NCI-H1417 (cell line): ENCODE data around the gene HSDL1.

Experiments used
- DNase-seq, 3 experiments: peaks; one replicate each; lab custom pipeline; 2025; lab: John Stamatoyannopoulos, UW

Gene HSDL1

GRCh38 chr16:84144859-84145639, at the start of gene HSDL1, which contains the start of gene DNAAF1:
Gene HSDL1 (minus strand): TSS chr16:84145177. CDS start chr16:84131321, 13,856 bp downstream.
Gene DNAAF1 (plus strand): TSS chr16:84145308. CDS start chr16:84145441, 133 bp downstream.
- DNase-seq: peak; percentile 88 to 92 (median 90)

- DNase-seq: no peak
These were observed 49.0 kb upstream of the HSDL1 start for GRCh38 chr16:84194018-84194417.

- no peak for DNase-seq
These were observed 48.5 kb upstream of the HSDL1 start for GRCh38 chr16:84193480-84193879.

GRCh38 chr16:84191466-84191865, 46.5 kb upstream of the HSDL1 start:
- no peak for DNase-seq

- DNase-seq: no peak
These were observed 45.9 kb upstream of the HSDL1 start, which contains the start of gene ADAD2 for GRCh38 chr16:84190731-84191388. Gene ADAD2 (plus strand): TSS chr16:84191157. CDS start chr16:84191231, 74 bp downstream.

DNA sequence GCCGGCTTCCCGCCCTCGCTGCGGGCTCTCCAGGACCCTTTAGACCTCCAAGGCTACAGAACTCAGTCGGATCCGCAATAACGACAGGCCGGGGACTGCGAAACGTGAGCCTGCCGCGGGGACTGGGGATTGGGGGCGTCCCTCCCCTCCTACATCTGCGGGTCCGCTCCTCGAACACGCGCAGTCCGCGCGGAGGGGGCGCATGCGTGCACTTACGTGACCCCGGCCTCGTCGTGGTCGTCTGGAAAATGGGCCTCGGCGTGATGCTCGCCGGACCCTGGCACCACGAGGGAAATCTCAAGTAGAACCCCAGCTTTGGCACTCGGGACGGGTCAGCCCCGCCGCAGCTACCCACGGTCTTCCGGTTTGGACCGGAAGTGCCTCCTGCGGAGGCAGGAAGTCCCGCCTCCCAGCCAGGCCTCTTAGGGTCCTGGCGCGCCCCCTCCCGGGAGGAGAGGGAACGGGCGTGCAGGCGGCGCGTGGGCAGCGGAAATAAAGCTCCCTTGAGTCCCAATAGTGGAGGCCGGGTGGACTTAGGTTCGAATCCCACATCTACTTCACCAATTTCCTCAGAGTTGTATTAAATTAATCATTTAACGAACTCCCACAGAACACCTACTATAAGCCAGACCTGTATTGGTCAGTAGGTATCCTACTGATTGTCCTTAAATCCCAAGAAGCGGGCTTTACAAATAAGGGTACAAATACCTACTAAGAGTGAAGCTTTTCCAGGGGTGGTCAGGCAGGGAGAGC, 41.9 kb upstream of the HSDL1 start, which contains the start of gene TAF1C:
TAF1C (minus strand) TSS at position 373 of the 753 bp plus-strand sequence. CDS start 2,069 bp downstream, outside the sequence.
- peak; percentile 90 to 95 (median 94) for DNase-seq

- DNase-seq: no peak
These were observed 39.8 kb upstream of the HSDL1 start for GRCh38 chr16:84184775-84185174.

GRCh38 chr16:84183911-84184591, 39.1 kb upstream of the HSDL1 start:
- no peak for DNase-seq

- DNase-seq: no peak
These were observed 38.5 kb upstream of the HSDL1 start for GRCh38 chr16:84183572-84183875.

- DNase-seq: no peak
These were observed 37.9 kb upstream of the HSDL1 start for GRCh38 chr16:84182680-84183571.

- DNase-seq: no peak
These were observed 37.1 kb upstream of the HSDL1 start for GRCh38 chr16:84182104-84182503.

DNA sequence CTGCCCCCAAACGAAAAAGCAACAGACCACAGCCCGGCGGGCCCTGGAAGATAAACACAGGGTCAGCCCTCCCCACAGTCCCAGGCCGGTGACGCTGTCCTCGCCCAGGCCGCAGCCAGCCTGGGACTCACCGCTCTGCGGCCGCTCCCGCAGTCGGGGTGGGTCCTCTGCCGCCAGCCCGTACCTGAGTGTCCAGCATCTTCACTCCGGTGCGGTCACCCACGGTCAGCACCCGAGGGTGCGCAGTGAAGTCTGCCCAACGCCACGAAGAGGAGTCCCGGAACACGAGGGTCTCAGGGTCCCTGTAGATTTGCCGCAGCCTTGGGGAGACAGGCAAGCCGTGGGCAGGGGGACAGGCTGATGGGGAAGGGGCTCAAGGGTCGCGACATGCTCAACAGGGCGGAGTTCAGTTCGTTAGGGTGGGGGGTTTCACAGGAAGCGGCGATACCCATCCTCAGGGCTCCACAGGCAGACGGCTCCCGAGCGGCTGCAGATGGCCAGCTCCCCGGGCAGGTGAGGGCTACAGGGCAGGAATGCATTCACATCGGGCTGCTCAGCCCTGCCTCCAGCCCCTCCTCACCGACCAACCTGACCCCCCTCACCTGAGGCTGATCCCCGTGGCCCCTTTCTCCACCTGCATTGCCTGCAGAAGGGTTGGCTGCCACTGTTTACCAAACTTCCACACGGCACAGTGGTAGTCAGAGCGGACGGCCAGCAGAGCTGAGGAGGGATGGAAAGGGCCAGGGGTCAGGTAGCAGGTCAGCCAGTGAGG, 36.4 kb upstream of the HSDL1 start:
- no peak for DNase-seq

DNA sequence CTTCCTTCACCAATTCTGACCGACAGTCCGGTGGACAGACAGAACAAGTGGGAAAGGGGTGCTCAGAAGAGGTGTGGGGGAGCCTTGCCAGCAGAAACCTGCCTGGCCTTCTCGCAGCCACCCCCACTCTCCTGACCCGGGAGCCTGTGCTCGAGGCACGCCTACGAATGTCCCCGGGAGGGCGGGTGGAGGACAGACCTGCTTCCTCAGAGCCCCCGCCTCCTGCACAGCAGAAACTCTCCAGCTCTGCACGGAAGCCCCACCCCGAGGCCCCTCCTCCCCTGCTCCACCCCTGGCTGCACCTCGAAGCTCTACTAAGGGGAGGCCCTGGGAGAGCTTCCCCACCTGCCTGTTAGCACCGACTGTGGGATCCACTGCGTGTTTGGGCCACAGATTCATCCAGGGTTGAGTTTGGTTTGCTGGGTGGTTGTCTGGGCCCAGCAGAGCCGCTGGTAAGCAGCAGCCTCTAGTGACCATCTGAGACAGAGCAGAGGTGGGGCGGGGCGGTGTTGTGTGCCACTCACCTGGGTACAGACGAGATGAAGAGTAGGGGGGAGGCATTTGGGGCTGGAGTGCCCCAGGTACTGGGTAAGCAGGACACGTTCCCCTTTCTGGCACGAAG, 35.7 kb upstream of the HSDL1 start:
- no peak for DNase-seq

DNA sequence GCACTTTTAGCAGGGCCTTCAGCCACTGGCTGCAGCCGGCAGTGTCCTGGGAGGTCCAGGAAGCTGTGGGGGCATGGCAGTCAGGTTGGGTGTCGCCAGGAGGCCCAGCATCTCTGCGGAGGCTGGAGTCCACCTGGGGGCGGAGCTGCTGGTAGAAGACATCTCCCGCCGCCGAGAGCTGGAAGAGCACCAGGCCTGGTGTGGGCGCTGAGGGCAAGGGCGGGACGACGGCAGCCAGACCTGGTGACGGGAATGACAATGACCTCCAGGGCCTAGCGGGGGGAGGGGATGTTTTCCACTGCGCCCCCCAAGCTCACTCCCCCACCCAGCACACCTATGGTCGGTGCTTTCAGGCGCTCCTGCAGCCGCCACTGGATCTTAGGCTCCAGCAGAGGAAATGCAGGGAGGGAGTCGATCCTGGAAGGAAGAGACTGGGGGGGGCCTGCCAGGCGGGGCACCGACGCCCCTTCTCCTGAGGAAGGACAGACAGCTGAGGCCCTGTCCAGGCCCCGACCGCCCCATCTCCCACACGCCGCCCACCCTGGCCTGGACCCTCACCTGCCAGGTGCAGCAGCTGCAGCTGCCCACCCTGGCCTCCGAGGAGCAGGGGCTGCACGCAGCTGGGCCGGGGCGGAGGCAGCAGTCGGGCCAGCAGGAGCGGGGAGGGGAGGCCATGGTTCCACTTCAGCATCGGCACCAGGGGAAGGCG, 34.8 kb upstream of the HSDL1 start:
- no peak for DNase-seq

DNA sequence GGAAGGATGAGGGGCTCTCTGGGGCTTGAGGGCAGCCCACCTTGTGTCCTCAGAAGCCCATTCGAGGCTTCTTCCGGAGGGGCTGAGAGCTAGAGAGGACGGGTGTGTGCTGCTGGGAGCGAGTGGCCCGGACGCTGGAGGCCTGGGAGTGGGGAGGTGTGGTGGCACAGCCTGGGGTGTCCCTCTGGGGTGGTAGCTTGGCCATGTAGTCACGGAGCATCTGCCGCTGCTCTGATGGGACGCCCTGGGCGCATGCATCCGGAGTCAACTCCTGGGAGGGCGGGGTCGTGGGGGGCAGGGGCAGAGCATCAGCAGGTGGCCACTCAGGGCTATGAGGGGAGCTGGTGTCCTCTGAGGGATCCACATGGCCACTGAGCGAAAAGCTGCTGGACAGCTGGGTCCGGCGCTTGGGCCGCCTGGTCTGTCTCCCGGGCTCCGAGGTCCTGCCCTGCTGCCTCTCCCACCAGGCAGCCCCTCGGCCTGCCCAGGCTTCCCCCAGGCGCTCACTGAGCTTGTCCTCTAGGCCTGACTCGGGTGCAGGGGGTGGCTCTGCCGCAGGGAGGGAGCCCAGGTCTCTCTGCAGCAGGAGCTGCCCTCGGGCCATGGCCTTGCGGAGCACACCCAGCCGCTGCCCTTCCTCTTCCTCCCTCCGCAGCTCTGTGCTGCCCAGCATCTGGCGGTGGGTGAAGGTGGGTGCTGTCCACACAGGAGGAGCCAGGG, 34.1 kb upstream of the HSDL1 start:
- no peak for DNase-seq

GRCh38 chr16:84178146-84178765, 33.3 kb upstream of the HSDL1 start:
- DNase-seq: no peak

DNA sequence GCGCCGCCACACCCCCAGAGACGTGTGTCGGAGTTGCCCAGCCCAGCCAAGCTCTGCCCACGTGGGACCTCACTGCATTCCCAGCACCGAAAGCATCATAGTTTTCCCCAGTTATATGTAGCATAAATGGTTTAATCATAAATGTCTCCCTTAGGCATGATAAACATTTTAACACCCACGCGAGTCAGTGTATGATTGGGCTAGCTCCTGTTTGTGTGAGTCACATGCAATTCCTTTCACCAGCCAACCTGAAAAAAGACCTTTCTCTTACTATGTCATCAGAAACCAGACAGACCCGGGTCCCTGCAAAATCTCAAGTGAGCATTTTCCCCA, 32.7 kb upstream of the HSDL1 start:
- no peak for DNase-seq
